ENCODE data around the gene TAC3. TPM values are rescaled to one million over a fixed set of nuclear protein-coding genes. Genes with fewer than 3 reads are reported as not detected.

Gene TAC3
- total and polyA plus RNA-seq, 2 donors (not counting 3 experiments of a cell fraction or from before 2014, with no cell fraction given), result not detected

DNA sequence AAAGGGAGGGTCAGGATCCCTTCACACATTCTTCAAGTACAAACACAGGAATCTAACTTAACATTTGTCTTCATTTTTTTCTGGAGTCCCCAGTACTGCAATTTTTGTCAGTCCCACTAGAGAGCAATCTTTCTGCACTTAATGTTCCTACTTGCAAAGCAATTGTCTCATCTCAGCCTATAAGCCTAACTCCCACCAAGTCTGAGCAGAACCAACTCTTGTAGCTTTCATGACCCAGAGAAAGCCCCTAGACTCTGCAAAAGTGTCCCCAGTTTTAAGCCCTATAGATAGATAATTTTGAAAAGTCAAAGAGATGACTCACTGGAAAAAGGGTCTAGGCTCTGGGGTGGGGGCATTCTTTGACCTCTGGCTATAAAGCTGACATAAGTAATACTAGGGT, 8.2 kb downstream of the TAC3 start:
- FAIRE-seq, result peak; percentile 89
- CTCF ChIA-PET, result interaction anchor here (0.9 to 5.5 kb wide), 7 partner anchors 9 to 116 kb away, joined by 3 to 32 read pairs (median 4); partner anchors contain the start of gene STAT6
- TF ChIP-seq, protein P1, sequence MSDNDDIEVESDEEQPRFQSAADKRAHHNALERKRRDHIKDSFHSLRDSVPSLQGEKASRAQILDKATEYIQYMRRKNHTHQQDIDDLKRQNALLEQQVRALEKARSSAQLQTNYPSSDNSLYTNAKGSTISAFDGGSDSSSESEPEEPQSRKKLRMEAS (IDR thresholded peaks at IDR 0.05; ENCODE audit: insufficient read depth, insufficient read length), result no peak
- no peak for TF ChIP-seq EZH2 (IDR thresholded peaks at IDR 0.05; ENCODE audit: borderline replicate concordance, low read depth, low read length, severe bottlenecking)
- TF ChIP-seq, protein P2, sequence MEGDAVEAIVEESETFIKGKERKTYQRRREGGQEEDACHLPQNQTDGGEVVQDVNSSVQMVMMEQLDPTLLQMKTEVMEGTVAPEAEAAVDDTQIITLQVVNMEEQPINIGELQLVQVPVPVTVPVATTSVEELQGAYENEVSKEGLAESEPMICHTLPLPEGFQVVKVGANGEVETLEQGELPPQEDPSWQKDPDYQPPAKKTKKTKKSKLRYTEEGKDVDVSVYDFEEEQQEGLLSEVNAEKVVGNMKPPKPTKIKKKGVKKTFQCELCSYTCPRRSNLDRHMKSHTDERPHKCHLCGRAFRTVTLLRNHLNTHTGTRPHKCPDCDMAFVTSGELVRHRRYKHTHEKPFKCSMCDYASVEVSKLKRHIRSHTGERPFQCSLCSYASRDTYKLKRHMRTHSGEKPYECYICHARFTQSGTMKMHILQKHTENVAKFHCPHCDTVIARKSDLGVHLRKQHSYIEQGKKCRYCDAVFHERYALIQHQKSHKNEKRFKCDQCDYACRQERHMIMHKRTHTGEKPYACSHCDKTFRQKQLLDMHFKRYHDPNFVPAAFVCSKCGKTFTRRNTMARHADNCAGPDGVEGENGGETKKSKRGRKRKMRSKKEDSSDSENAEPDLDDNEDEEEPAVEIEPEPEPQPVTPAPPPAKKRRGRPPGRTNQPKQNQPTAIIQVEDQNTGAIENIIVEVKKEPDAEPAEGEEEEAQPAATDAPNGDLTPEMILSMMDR (IDR thresholded peaks at IDR 0.05; ENCODE audit: extremely low read depth in 1 of 2, insufficient read depth in 1 of 2, low read depth in 1 of 2, low read length in 2 of 2), result peak; percentile 41 to 47

More for the DNA sequence above, 8.2 kb downstream of the TAC3 start:
- Histone ChIP-seq H3K79me2 (ENCODE audit: control insufficient read depth, insufficient read depth, low read length) (peaks cover 17% of the 10 kb centered on the region), H3K27me3 (ENCODE audit: control insufficient read depth in 2 of 2, insufficient read depth in 2 of 2, low read length in 2 of 2) (peaks cover 9 to 14% of the 10 kb centered on the region in 2 experiments), H3K4me2 (ENCODE audit: insufficient read depth, low read length) (no peak overlapping the region), H3K9me3 (replicated peaks; ENCODE audit: control insufficient read depth, insufficient read depth, low read length) (no peaks in the 10 kb centered on the region), H3K27ac (ENCODE audit: insufficient read depth, low read depth, low read length) (no peak overlapping the region), H3K9me1 (replicated peaks; ENCODE audit: control insufficient read depth, extremely low read depth, insufficient read depth, low read length) (no peaks in the 10 kb centered on the region), H4K20me1 (replicated peaks; ENCODE audit: control insufficient read depth, extremely low read depth, insufficient read depth, low read length) (no peaks in the 10 kb centered on the region), H3K4me1 (ENCODE audit: control insufficient read depth, extremely low read depth, insufficient read depth, low read length) (peaks cover 8% of the 10 kb centered on the region), H3K36me3 (ENCODE audit: control insufficient read depth in 2 of 2, extremely low read depth in 1 of 2, insufficient read depth in 2 of 2, low read length in 2 of 2) (peaks cover 0 to 11% of the 10 kb centered on the region in 2 experiments), H2AFZ (ENCODE audit: low read depth, low read length) (no peak overlapping the region), H3K4me3 (replicated peaks in 1 of 3; ENCODE audit: insufficient read depth in 1 of 3, low read depth in 1 of 3, low read length in 3 of 3) (no peak overlapping the region), H3K9ac (replicated peaks; ENCODE audit: extremely low read depth, insufficient read depth, low read length) (no peak overlapping the region)
- intact Hi-C loops (cut with micrococcal nuclease), result loop anchor here (1.0 kb wide), 3 partner anchors 53 to 175 kb away; no protein-coding TSS in a partner anchor
- POLR2A ChIA-PET, result no interaction called here
- DNase-seq (ENCODE audit: low read depth, low spot score), result peak; percentile 73
- BruUV-seq (replicated peaks), result no TSS peak
- dilution Hi-C loops (cut with MboI; ENCODE audit: extremely low pct_ligation_motif_present, low sequenced_read_pairs), result no loop called here

Data from endothelial cell of umbilical vein (primary cell).